HCT116 (cell line): ENCODE measurements around the gene TPX2. TPM values are rescaled to one million over a fixed set of nuclear protein-coding genes. Genes with fewer than 3 reads are reported as not detected.

Source experiments
- ATAC-seq: fragments of 200-7000 bp; cut with Tn5 transposase; 2 replicates; pipeline ENCODE4 v1.9.1; 2020; ENCODE audit warnings: mild to moderate bottlenecking, moderate library complexity
- BruUV-seq: library from RNA; stranded (reverse); fragments of 400-500 nt; replicated peaks from 2 replicates; lab custom pipeline; 2021; lab: Mats Ljungman, UMichigan
- CTCF ChIA-PET: fragments of 300-600 bp; sonication (Branson Sonifier 250); formaldehyde crosslinking; loops from one replicate; lab custom pipeline; 2021; ENCODE audit warnings: antibody characterized with exemption; lab: Charles Lee
- POLR2A ChIA-PET: fragments of 300-600, 350-600 bp; sonication (Branson Sonifier 250); formaldehyde crosslinking; loops from one replicate; lab custom pipeline; 2021; ENCODE audit warnings: antibody characterized with exemption; lab: Charles Lee
- RAD21 ChIA-PET, 2 experiments: fragments of 300-600 bp; sonication (Branson Sonifier 250); formaldehyde crosslinking; loops; one replicate each; lab custom pipeline; 2023; ENCODE audit warnings: low total read pairs in 2 of 2; ENCODE audit not compliant: uncharacterized antibody in 2 of 2, unreplicated experiment in 2 of 2, low non-redundant PET in 1 of 2; lab: Charles Lee
- DNase-seq: peaks from one replicate; pipeline ENCODE4 v3.0.0-alpha.2; 2010; ENCODE audit warnings: low read depth, low spot score
- H2AFZ ChIP-seq: fragments of 200-600 bp; shearing (Covaris generic), sonication (generic); 2 replicates; pipeline ENCODE4 v1.6.1; 2017; ENCODE audit warnings: low read depth, mixed run types, mixed read lengths, antibody characterized with exemption, low read length; ENCODE audit not compliant: poor library complexity, severe bottlenecking
- H3K27ac ChIP-seq: 2 replicates; pipeline ENCODE4 v1.5.1; 2012; ENCODE audit warnings: low read depth, low read length
- H3K27me3 ChIP-seq: fragments of 200-600 bp; sonication (generic); 2 replicates; pipeline ENCODE4 v1.6.1; 2016; ENCODE audit warnings: mixed run types, low read length, mixed read lengths; ENCODE audit not compliant: insufficient read depth
- H3K36me3 ChIP-seq, 2 experiments: fragments of 200-500 bp in 1 of 2; fragments of 200-600 bp in 1 of 2; sonication (Bioruptor generic) in 1 of 2; sonication (generic) in 1 of 2; 2 replicates each; pipeline versions ENCODE4 v1.5.1 to v1.6.1; 2014 to 2016; ENCODE audit warnings: low read length in 2 of 2, inconsistent platforms in 1 of 2, mixed read lengths in 1 of 2, mixed run types in 1 of 2; ENCODE audit not compliant: insufficient read depth in 2 of 2, control insufficient read depth in 1 of 2
- H3K4me1 ChIP-seq, 2 experiments: fragments of 200-600 bp in 1 of 2; sonication (generic) in 1 of 2; 2 replicates each; pipeline versions ENCODE4 v1.5.1 to v1.6.1; 2012 to 2017; ENCODE audit warnings: low read length in 2 of 2, inconsistent platforms in 1 of 2, mild to moderate bottlenecking in 1 of 2, mixed read lengths in 1 of 2, mixed run types in 1 of 2, moderate library complexity in 1 of 2; ENCODE audit not compliant: insufficient read depth in 2 of 2, control insufficient read depth in 1 of 2
- H3K4me2 ChIP-seq: fragments of 200-600 bp; sonication (generic); 2 replicates; pipeline ENCODE4 v1.6.1; 2017; ENCODE audit warnings: mixed run types, low read length, mixed read lengths
- H3K4me3 ChIP-seq, 2 experiments: fragments of 200-600 bp in 1 of 2; sonication (generic) in 1 of 2; replicated peaks in 1 of 2; 2 replicates each; pipeline ENCODE4 v1.5.1; 2011 to 2016; ENCODE audit warnings: low read length in 2 of 2, control low read depth in 1 of 2, low read depth in 1 of 2, mild to moderate bottlenecking in 1 of 2, mixed read lengths in 1 of 2, mixed run types in 1 of 2
- H3K79me2 ChIP-seq: fragments of 200-600 bp; sonication (generic); 2 replicates; pipeline ENCODE4 v1.6.1; 2017; ENCODE audit warnings: mild to moderate bottlenecking, mixed run types, low read length, moderate library complexity, mixed read lengths; ENCODE audit not compliant: insufficient read depth
- H3K9ac ChIP-seq: fragments of 200-600 bp; sonication (generic); 2 replicates; pipeline ENCODE4 v1.6.1; 2016; ENCODE audit warnings: low read length, mixed read lengths
- H3K9me2 ChIP-seq: fragments of 200-600 bp; sonication (generic), shearing (Covaris generic); 2 replicates; pipeline ENCODE4 v1.6.1; 2017; ENCODE audit warnings: mixed run types, mild to moderate bottlenecking, moderate library complexity; ENCODE audit not compliant: insufficient read depth
- H3K9me3 ChIP-seq, 2 experiments: fragments of 200-500 bp in 1 of 2; fragments of 200-600 bp in 1 of 2; sonication (Bioruptor generic) in 1 of 2; sonication (generic) in 1 of 2; 2 replicates each; pipeline ENCODE4 v1.6.1; 2014 to 2017; ENCODE audit warnings: low read length in 2 of 2, mixed read lengths in 2 of 2, inconsistent platforms in 1 of 2, low read depth in 1 of 2, mild to moderate bottlenecking in 1 of 2, mixed run types in 1 of 2, moderate library complexity in 1 of 2; ENCODE audit not compliant: control insufficient read depth in 1 of 2, insufficient read depth in 1 of 2
- H4K20me1 ChIP-seq: fragments of 200-600 bp; sonication (generic), shearing (Covaris generic); 2 replicates; pipeline ENCODE4 v1.6.1; 2017; ENCODE audit warnings: mixed run types, mild to moderate bottlenecking, moderate library complexity; ENCODE audit not compliant: insufficient read depth
- CBX3 ChIP-seq: IDR thresholded peaks from 2 replicates; pipeline ENCODE4 v1.6.1; 2012; ENCODE audit warnings: low read depth
- CEBPB ChIP-seq: IDR thresholded peaks from 2 replicates; pipeline ENCODE4 v1.6.1; 2012; ENCODE audit warnings: low read depth
- CTCF ChIP-seq, 3 experiments: fragments of 200-600 bp in 1 of 3; sonication (generic) in 1 of 3; IDR thresholded peaks in 2 of 3; conservative IDR thresholded peaks in 1 of 3; 2 replicates each; pipeline ENCODE4 v1.5.1; 2012 to 2017; ENCODE audit warnings: low read depth in 2 of 3, low read length in 2 of 3, antibody characterized with exemption in 1 of 3, borderline replicate concordance in 1 of 3, control low read depth in 1 of 3, mild to moderate bottlenecking in 1 of 3, mixed read lengths in 1 of 3, mixed run types in 1 of 3, moderate library complexity in 1 of 3; ENCODE audit not compliant: insufficient read depth in 1 of 3
- EGR1 ChIP-seq: IDR thresholded peaks from 2 replicates; pipeline ENCODE4 v1.6.1; 2012; ENCODE audit warnings: low read depth
- EZH2phosphoT487 ChIP-seq: fragments of 200-600 bp; IDR thresholded peaks from 2 replicates; pipeline ENCODE4 v1.6.1; 2018; ENCODE audit warnings: antibody characterized with exemption, borderline replicate concordance
- FOSL1 ChIP-seq: IDR thresholded peaks from 2 replicates; pipeline ENCODE4 v1.6.1; 2012; ENCODE audit warnings: low read depth
- JUND ChIP-seq: IDR thresholded peaks from 2 replicates; pipeline ENCODE4 v1.6.1; 2012
- MAX ChIP-seq: IDR thresholded peaks from 2 replicates; pipeline ENCODE4 v1.6.1; 2012
- RAD21 ChIP-seq: IDR thresholded peaks from 2 replicates; pipeline ENCODE4 v1.6.1; 2012; ENCODE audit warnings: low read depth, mild to moderate bottlenecking
- SIN3A ChIP-seq: IDR thresholded peaks from 2 replicates; pipeline ENCODE4 v1.6.1; 2012; ENCODE audit warnings: low read depth
- SP1 ChIP-seq: IDR thresholded peaks from 2 replicates; pipeline ENCODE4 v1.6.1; 2012; ENCODE audit warnings: low read depth
- SRF ChIP-seq: IDR thresholded peaks from 2 replicates; pipeline ENCODE4 v1.6.1; 2012; ENCODE audit warnings: low read depth
- TCF7L2 ChIP-seq: IDR thresholded peaks from 2 replicates; pipeline ENCODE4 v1.7.0; 2011; ENCODE audit warnings: borderline replicate concordance, inconsistent platforms; ENCODE audit not compliant: insufficient read depth, insufficient read length; ENCODE audit errors: extremely low read depth
- YY1 ChIP-seq: IDR thresholded peaks from 2 replicates; pipeline ENCODE4 v1.6.1; 2011; ENCODE audit warnings: low read length, low read depth, moderate library complexity, mild to moderate bottlenecking; ENCODE audit not compliant: insufficient replicate concordance; ENCODE audit errors: extremely low read depth
- ZBTB33 ChIP-seq: IDR thresholded peaks from 2 replicates; pipeline ENCODE4 v1.6.1; 2011; ENCODE audit warnings: mild to moderate bottlenecking, low read length, moderate library complexity; ENCODE audit not compliant: insufficient replicate concordance; ENCODE audit errors: extremely low read depth
- ZFX ChIP-seq: fragments of 450-650 bp; IDR thresholded peaks from 2 replicates; pipeline ENCODE4 v1.6.1; 2017
- intact Hi-C: fragments of 100-400 bp; cut with micrococcal nuclease; formaldehyde crosslinking; loops from 2 replicates; pipeline ENCODE4 v1.10.0; 2022
- total RNA-seq: library from RNA; stranded (reverse); gene quantifications from one replicate; pipeline ENCODE4 v1.2.1, GENCODE V29; 2021; ENCODE audit not compliant: unreplicated experiment

Gene TPX2
- total RNA-seq, 1 experiment from 2014 or later = 163 TPM

- TF ChIP-seq SIN3A (no peak), YY1 (no peak)
These were observed 19.9 kb downstream of the TPX2 start (continued) for GRCh38 chr20:31758991-31759390.

- H2AFZ ChIP-seq = no peak overlapping the region
- BruUV-seq = no TSS peak
- intact Hi-C loops = no loop called here
- RAD21 ChIA-PET = no interaction called here
- peaks cover 98% of the 10 kb centered on the region for H3K79me2 ChIP-seq
- H3K27me3 ChIP-seq = no peaks in the 10 kb centered on the region
- H3K4me1 ChIP-seq = no peaks in the 10 kb centered on the region
- 0 out of 2 replicates have a peak, but pooled peaks cover 6% of the 10 kb centered on the region for H4K20me1 ChIP-seq
- TF ChIP-seq JUND = no peak
- TF ChIP-seq CTCF (IDR thresholded peaks at IDR 0.05 in 2 of 3, conservative IDR thresholded peaks at IDR 0.05 in 1 of 3; ENCODE audit: borderline replicate concordance in 1 of 3, insufficient read depth in 1 of 3, low read depth in 2 of 3, low read length in 2 of 3) = no peak
- TF ChIP-seq CEBPB = no peak
- no peak for TF ChIP-seq EZH2phosphoT487
- no peak for TF ChIP-seq CBX3
- TF ChIP-seq FOSL1 = no peak
- no peak for TF ChIP-seq MAX
- no peak for TF ChIP-seq RAD21
- no peak for TF ChIP-seq TCF7L2
- no peak for TF ChIP-seq ZFX
- no peak for TF ChIP-seq ZBTB33
- TF ChIP-seq SRF = no peak
- TF ChIP-seq SP1 = no peak
- no peak for TF ChIP-seq SIN3A
- no peak for TF ChIP-seq EGR1
- POLR2A ChIA-PET = interaction anchor here (1.4 kb wide), 1 partner anchor 11 kb away, joined by 4 read pairs; no protein-coding TSS in a partner anchor
- DNase-seq (no peak), ATAC-seq (no peak)
- H3K9me3 ChIP-seq = no peaks in the 10 kb centered on the region
- H3K9ac ChIP-seq = no peak overlapping the region
- H3K4me2 ChIP-seq = no peak overlapping the region
- no peaks in the 10 kb centered on the region for H3K9me2 ChIP-seq
- CTCF ChIA-PET = no interaction called here
- H3K36me3 ChIP-seq = peaks cover 23 to 46% of the 10 kb centered on the region in 2 experiments
- H3K27ac ChIP-seq = no peak overlapping the region
- H3K4me3 ChIP-seq = no peak overlapping the region
These were observed 20.9 kb downstream of the TPX2 start for GRCh38 chr20:31759836-31760518.
